Esophagus (tissue), 2 donors: ENCODE data around the gene OAS1. TPM values are rescaled to one million over a fixed set of nuclear protein-coding genes. Genes with fewer than 3 reads are reported as not detected.

Experiments used
- H3K27ac ChIP-seq, 2 donors: one replicate each; pipeline ENCODE4 v1.5.1; 2013; ENCODE audit warnings: low read depth in 2 of 2, mild to moderate bottlenecking in 2 of 2, inconsistent platforms in 1 of 2, low read length in 1 of 2, moderate library complexity in 1 of 2
- H3K27me3 ChIP-seq, 2 donors: one replicate each; pipeline ENCODE4 v1.6.1; 2013; ENCODE audit warnings: low read length in 2 of 2, control low read depth in 1 of 2, mild to moderate bottlenecking in 1 of 2; ENCODE audit not compliant: insufficient read depth in 2 of 2, control insufficient read depth in 1 of 2
- H3K36me3 ChIP-seq, 2 donors: one replicate each; pipeline ENCODE4 v1.6.1; 2013; ENCODE audit warnings: low read length in 1 of 2; ENCODE audit not compliant: control insufficient read depth in 2 of 2, insufficient read depth in 2 of 2
- H3K4me1 ChIP-seq, 2 donors: one replicate each; pipeline ENCODE4 v1.6.1; 2013; ENCODE audit warnings: low read length in 1 of 2; ENCODE audit not compliant: control insufficient read depth in 2 of 2, insufficient read depth in 2 of 2
- H3K4me3 ChIP-seq, 2 donors: one replicate each; pipeline ENCODE4 v1.5.1; 2013; ENCODE audit warnings: low read length in 2 of 2, mild to moderate bottlenecking in 2 of 2, low read depth in 1 of 2, moderate library complexity in 1 of 2
- H3K9me3 ChIP-seq, 2 donors: one replicate each; pipeline ENCODE4 v1.6.1; 2013; ENCODE audit warnings: mild to moderate bottlenecking in 2 of 2, low read depth in 1 of 2, low read length in 1 of 2, moderate library complexity in 1 of 2; ENCODE audit not compliant: control insufficient read depth in 2 of 2, insufficient read depth in 1 of 2
- WGBS, 2 donors: extraction: QIAGEN DNeasy Blood & Tissue Kit; methylation state at CpG; one replicate each; pipeline ENCODE4 v1.1.7; 2013; 5-methylcytosine and 5-hydroxymethylcytosine counted together
- polyA plus RNA-seq, 2 donors: library from polyadenylated mRNA; stranded (reverse); fragments of 200-250 nt; gene quantifications; one replicate each; pipeline ENCODE4 v1.2.3, GENCODE V29; 2013
- donor health status: healthy with polysubstance abuse.
- donor health status: Bipolar disorder and iron deficiency.

The OAS1 gene
- polyA plus RNA-seq, 2 donors = 47.9 to 58.6 TPM

- Histone ChIP-seq H3K4me3 (no peak overlapping the region), H3K9me3 (no peaks in the 10 kb centered on the region), H3K4me1 (no peaks in the 10 kb centered on the region), H3K27ac (no peak overlapping the region), H3K36me3 (no peaks in the 10 kb centered on the region), H3K27me3 (no peaks in the 10 kb centered on the region)
- 25 to 28% methylated on average over 5 of the region's 5 CpGs for WGBS, 2 donors
Observed at GRCh38 chr12:112875608-112876007, 31.2 kb upstream of the OAS1 start.

- WGBS, 2 donors = 45 to 54% methylated on average over 10 to 11 of the region's 11 CpGs
- Histone ChIP-seq H3K4me3 (no peak overlapping the region), H3K27ac (no peak overlapping the region), H3K9me3 (no peaks in the 10 kb centered on the region), H3K4me1 (no peaks in the 10 kb centered on the region), H3K36me3 (no peaks in the 10 kb centered on the region), H3K27me3 (peaks cover 0 to 3% of the 10 kb centered on the region in 2 donors)
Observed at GRCh38 chr12:112876506-112876905, 30.3 kb upstream of the OAS1 start.

GRCh38 chr12:112877006-112877405 lies 29.8 kb upstream of the OAS1 start:
- WGBS, 2 donors = 68 to 77% methylated on average over 4 of the region's 4 CpGs
- Histone ChIP-seq H3K27me3 (peaks cover 0 to 3% of the 10 kb centered on the region in 2 donors), H3K4me1 (no peaks in the 10 kb centered on the region), H3K4me3 (no peak overlapping the region), H3K36me3 (no peaks in the 10 kb centered on the region), H3K9me3 (no peaks in the 10 kb centered on the region), H3K27ac (no peak overlapping the region)

GRCh38 chr12:112878488-112878887 lies 28.3 kb upstream of the OAS1 start:
- H3K27me3 ChIP-seq = peaks cover 0 to 3% of the 10 kb centered on the region in 2 donors
- no peaks in the 10 kb centered on the region for H3K36me3 ChIP-seq
- 85% methylated on average over 3 of the region's 3 CpGs for WGBS, 2 donors
- no peak overlapping the region for H3K27ac ChIP-seq
- H3K4me1 ChIP-seq = no peaks in the 10 kb centered on the region
- no peak overlapping the region for H3K4me3 ChIP-seq
- no peaks in the 10 kb centered on the region for H3K9me3 ChIP-seq

- Histone ChIP-seq H3K9me3 (no peaks in the 10 kb centered on the region), H3K4me3 (no peak overlapping the region), H3K27ac (no peak overlapping the region), H3K4me1 (no peaks in the 10 kb centered on the region), H3K36me3 (no peaks in the 10 kb centered on the region), H3K27me3 (peaks cover 0 to 3% of the 10 kb centered on the region in 2 donors)
- 63 to 66% methylated on average over 8 of the region's 8 CpGs for WGBS, 2 donors
Observed at GRCh38 chr12:112879191-112879705, 27.5 kb upstream of the OAS1 start.

GRCh38 chr12:112881602-112882001 lies 25.2 kb upstream of the OAS1 start:
- no peak overlapping the region for H3K27ac ChIP-seq
- peaks cover 0 to 8% of the 10 kb centered on the region in 2 donors for H3K9me3 ChIP-seq
- peaks cover 0 to 3% of the 10 kb centered on the region in 2 donors for H3K27me3 ChIP-seq
- H3K4me3 ChIP-seq = no peak overlapping the region
- no peaks in the 10 kb centered on the region for H3K36me3 ChIP-seq
- H3K4me1 ChIP-seq = no peaks in the 10 kb centered on the region
- WGBS, 2 donors = 57 to 68% methylated on average over 6 of the region's 6 CpGs

GRCh38 chr12:112885236-112885635 lies 21.5 kb upstream of the OAS1 start:
- Histone ChIP-seq H3K27me3 (peaks cover 0 to 3% of the 10 kb centered on the region in 2 donors), H3K4me1 (no peaks in the 10 kb centered on the region), H3K4me3 (no peak overlapping the region), H3K36me3 (no peaks in the 10 kb centered on the region), H3K27ac (no peak overlapping the region), H3K9me3 (peaks cover 0 to 8% of the 10 kb centered on the region in 2 donors)
- WGBS, 2 donors = 69 to 77% methylated on average over 2 of the region's 2 CpGs

GRCh38 chr12:112887550-112887949 lies 19.2 kb upstream of the OAS1 start:
- Histone ChIP-seq H3K9me3 (peaks cover 0 to 8% of the 10 kb centered on the region in 2 donors), H3K4me3 (no peak overlapping the region), H3K36me3 (no peaks in the 10 kb centered on the region), H3K27ac (no peak overlapping the region), H3K4me1 (no peaks in the 10 kb centered on the region), H3K27me3 (no peaks in the 10 kb centered on the region)
- 43 to 52% methylated on average over 2 of the region's 2 CpGs for whole genome bisulfite sequencing, 2 donors

GRCh38 chr12:112891093-112892024 lies 15.4 kb upstream of the OAS1 start:
- Histone ChIP-seq H3K4me1 (no peaks in the 10 kb centered on the region), H3K9me3 (peaks cover 0 to under 1% of the 10 kb centered on the region in 2 donors), H3K4me3 (no peak overlapping the region), H3K36me3 (no peaks in the 10 kb centered on the region), H3K27me3 (no peaks in the 10 kb centered on the region), H3K27ac (no peak overlapping the region)
- WGBS, 2 donors = 77 to 79% methylated on average over 6 of the region's 6 CpGs
